Mesenchymal stem cell (in vitro differentiated cells and primary cell): ENCODE measurements around the gene DCLK1.

Experiments used
- DNase-seq: peaks from one replicate; pipeline ENCODE4 v3.0.0-alpha.2; 2013
- H2AFZ ChIP-seq: one replicate; pipeline ENCODE4 v1.6.1; 2013; ENCODE audit warnings: low read depth, mild to moderate bottlenecking, control low read depth, inconsistent platforms, low read length, moderate library complexity
- H2AK5ac ChIP-seq: 2 replicates; pipeline ENCODE4 v1.6.1; 2013; ENCODE audit warnings: low read length, moderate library complexity, mild to moderate bottlenecking, inconsistent platforms; ENCODE audit not compliant: severe bottlenecking
- H2BK120ac ChIP-seq: one replicate; pipeline ENCODE4 v1.6.1; 2013; ENCODE audit warnings: low read depth, mild to moderate bottlenecking, inconsistent platforms, low read length, moderate library complexity
- H2BK12ac ChIP-seq, 2 experiments: one replicate each; pipeline ENCODE4 v1.6.1; 2013; ENCODE audit warnings: inconsistent platforms in 2 of 2, low read length in 2 of 2, mild to moderate bottlenecking in 2 of 2, moderate library complexity in 2 of 2, control low read depth in 1 of 2
- H2BK15ac ChIP-seq: one replicate; pipeline ENCODE4 v1.6.1; 2013; ENCODE audit warnings: mild to moderate bottlenecking, low read depth, inconsistent platforms; ENCODE audit not compliant: poor library complexity, severe bottlenecking
- H2BK5ac ChIP-seq: 2 replicates; pipeline ENCODE4 v1.6.1; 2013; ENCODE audit warnings: low read depth, mild to moderate bottlenecking, low read length, control low read depth, inconsistent platforms; ENCODE audit not compliant: poor library complexity, severe bottlenecking
- H3K14ac ChIP-seq, 2 experiments: one replicate each; pipeline ENCODE4 v1.6.1; 2013; ENCODE audit warnings: inconsistent platforms in 2 of 2, low read length in 2 of 2, control low read depth in 1 of 2, mild to moderate bottlenecking in 1 of 2, moderate library complexity in 1 of 2
- H3K18ac ChIP-seq, 2 experiments: one replicate each; pipeline ENCODE4 v1.6.1; 2013; ENCODE audit warnings: inconsistent platforms in 2 of 2, low read length in 2 of 2, control low read depth in 1 of 2, low read depth in 1 of 2, mild to moderate bottlenecking in 1 of 2
- H3K23ac ChIP-seq, 2 experiments: one replicate each; pipeline ENCODE4 v1.6.1; 2013; ENCODE audit warnings: inconsistent platforms in 2 of 2, low read length in 2 of 2, mild to moderate bottlenecking in 2 of 2, moderate library complexity in 2 of 2, control low read depth in 1 of 2
- H3K27ac ChIP-seq: 2 replicates; pipeline ENCODE4 v1.5.1; 2013; ENCODE audit warnings: mild to moderate bottlenecking, moderate library complexity, low read length, control low read depth, inconsistent platforms; ENCODE audit not compliant: poor library complexity, severe bottlenecking
- H3K27me3 ChIP-seq, 2 experiments: 2 replicates each; pipeline versions ENCODE4 v1.6.1 to v1.7.0; 2013; ENCODE audit warnings: low read length in 2 of 2, mild to moderate bottlenecking in 2 of 2, moderate library complexity in 2 of 2, control low read depth in 1 of 2, inconsistent platforms in 1 of 2; ENCODE audit not compliant: control insufficient read depth in 1 of 2, insufficient read depth in 1 of 2
- H3K36me3 ChIP-seq, 2 experiments: 2 replicates each; pipeline versions ENCODE4 v1.6.1 to v1.7.0; 2013; ENCODE audit warnings: low read length in 2 of 2, control low read depth in 1 of 2, inconsistent platforms in 1 of 2, low read depth in 1 of 2, mild to moderate bottlenecking in 1 of 2; ENCODE audit not compliant: insufficient read depth in 2 of 2, control insufficient read depth in 1 of 2
- H3K4ac ChIP-seq, 2 experiments: one replicate each; pipeline ENCODE4 v1.6.1; 2013; ENCODE audit warnings: inconsistent platforms in 2 of 2, low read length in 2 of 2, mild to moderate bottlenecking in 2 of 2, moderate library complexity in 2 of 2, control low read depth in 1 of 2, low read depth in 1 of 2
- H3K4me1 ChIP-seq: 2 replicates; pipeline ENCODE4 v1.6.1; 2013; ENCODE audit warnings: low read depth, low read length, control low read depth; ENCODE audit not compliant: control insufficient read depth, insufficient read depth
- H3K4me2 ChIP-seq: 2 replicates; pipeline ENCODE4 v1.6.1; 2013; ENCODE audit warnings: low read length, mild to moderate bottlenecking, inconsistent platforms; ENCODE audit not compliant: poor library complexity, severe bottlenecking
- H3K4me3 ChIP-seq, 2 experiments: 2 replicates each; pipeline versions ENCODE4 v1.5.1 to v1.7.0; 2013; ENCODE audit warnings: low read length in 2 of 2, mild to moderate bottlenecking in 2 of 2, control low read depth in 1 of 2, low read depth in 1 of 2; ENCODE audit not compliant: insufficient read depth in 1 of 2
- H3K79me1 ChIP-seq: replicated peaks from 2 replicates; pipeline ENCODE4 v1.6.1; 2013; ENCODE audit warnings: mild to moderate bottlenecking, control low read depth, low read length, inconsistent platforms; ENCODE audit not compliant: poor library complexity, severe bottlenecking
- H3K9ac ChIP-seq: 2 replicates; pipeline ENCODE4 v1.7.0; 2013; ENCODE audit warnings: mild to moderate bottlenecking, low read length, moderate library complexity
- H3K9me3 ChIP-seq: 2 replicates; pipeline ENCODE4 v1.7.0; 2013; ENCODE audit warnings: mild to moderate bottlenecking, low read length; ENCODE audit not compliant: control insufficient read depth
- H4K8ac ChIP-seq: one replicate; pipeline ENCODE4 v1.6.1; 2013; ENCODE audit warnings: inconsistent platforms, mild to moderate bottlenecking, low read length, moderate library complexity
- H4K91ac ChIP-seq: one replicate; pipeline ENCODE4 v1.6.1; 2013; ENCODE audit warnings: mild to moderate bottlenecking, low read length, inconsistent platforms
- WGBS: methylation state at CpG from one replicate; pipeline ENCODE4 v1.1.7; 2013; ENCODE audit warnings: mixed read lengths; 5-methylcytosine and 5-hydroxymethylcytosine counted together

The DCLK1 gene

DNA sequence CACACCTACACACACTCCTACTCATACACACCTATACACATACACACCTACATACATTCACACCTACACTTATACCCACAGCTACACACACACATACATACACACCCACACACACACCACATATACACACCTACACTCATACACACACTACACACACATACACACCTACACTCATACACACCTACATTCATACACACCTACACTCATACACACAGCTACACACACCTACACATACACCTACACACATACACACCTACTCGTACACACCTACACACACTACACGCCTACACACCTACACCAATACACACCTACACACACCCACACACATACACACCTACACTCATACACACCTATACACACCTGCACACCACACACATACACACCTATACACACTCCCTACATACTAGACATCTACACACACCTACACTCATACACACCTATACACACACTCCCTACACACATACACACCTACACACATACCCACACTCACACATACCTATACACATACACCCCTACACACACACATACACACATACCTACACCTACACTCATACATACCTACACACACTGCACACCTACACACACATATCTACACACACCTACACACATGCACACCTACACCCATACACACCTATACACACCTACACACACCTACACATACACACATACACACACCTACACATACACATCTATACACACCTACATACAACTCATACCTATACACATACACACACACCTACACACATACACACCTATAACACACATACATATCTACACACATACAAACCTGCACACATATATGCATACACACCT, 369.5 kb downstream of the DCLK1 start:
- no peak overlapping the region for H2AFZ ChIP-seq
- H3K4me1 ChIP-seq = peaks cover 2% of the 10 kb centered on the region
- no peaks in the 10 kb centered on the region for H3K79me1 ChIP-seq
- 94% methylated on average over 2 of the region's 2 CpGs for WGBS
- H2BK120ac ChIP-seq = no peak overlapping the region
- H4K8ac ChIP-seq = no peak overlapping the region
- H3K9me3 ChIP-seq = no peaks in the 10 kb centered on the region
- H3K27me3 ChIP-seq = no peaks in the 10 kb centered on the region
- no peak overlapping the region for H4K91ac ChIP-seq
- H3K4ac ChIP-seq = no peak overlapping the region
- H3K4me2 ChIP-seq = no peak overlapping the region
- no peak overlapping the region for H3K27ac ChIP-seq
- H3K36me3 ChIP-seq = no peaks in the 10 kb centered on the region
- H2AK5ac ChIP-seq = no peak overlapping the region
- no peak for DNase-seq
- H3K14ac ChIP-seq = no peak overlapping the region
- H3K9ac ChIP-seq = no peak overlapping the region
- no peak overlapping the region for H3K4me3 ChIP-seq
- no peak overlapping the region for H2BK15ac ChIP-seq
- no peak overlapping the region for H3K18ac ChIP-seq
- H2BK5ac ChIP-seq = no peak overlapping the region
- H3K23ac ChIP-seq = no peak overlapping the region
- H2BK12ac ChIP-seq = no peak overlapping the region

DNA sequence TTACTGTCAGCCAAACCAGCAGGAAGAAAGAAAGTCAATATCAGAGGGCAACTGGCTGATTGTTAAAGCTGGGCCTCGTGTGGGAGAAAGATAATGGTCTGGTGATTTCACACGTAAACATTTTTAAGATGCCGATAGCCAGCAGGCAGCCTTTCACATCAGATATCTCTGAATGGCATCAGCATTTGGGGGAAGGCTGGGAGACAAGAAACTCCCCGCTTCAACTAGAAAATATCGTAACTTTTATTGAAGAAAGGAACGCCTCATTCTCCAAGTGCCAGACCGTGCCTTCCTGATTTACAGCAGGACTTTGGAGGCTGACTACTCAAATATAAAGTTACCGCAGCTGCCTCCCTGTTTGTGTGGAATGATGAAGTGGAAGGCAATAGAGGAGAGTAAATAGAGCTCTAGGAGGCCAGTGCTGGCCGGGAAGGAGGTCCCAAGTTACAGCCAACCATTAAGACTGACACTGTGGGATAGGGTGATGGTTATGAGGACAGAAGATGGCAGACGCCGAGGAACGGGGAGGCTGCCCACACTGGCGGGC, 370.4 kb downstream of the DCLK1 start:
- H4K8ac ChIP-seq = no peak overlapping the region
- no peak overlapping the region for H3K23ac ChIP-seq
- no peak overlapping the region for H3K27ac ChIP-seq
- H2AK5ac ChIP-seq = no peak overlapping the region
- no peak overlapping the region for H3K4me3 ChIP-seq
- no peaks in the 10 kb centered on the region for H3K36me3 ChIP-seq
- H2BK5ac ChIP-seq = no peak overlapping the region
- H4K91ac ChIP-seq = no peak overlapping the region
- H3K4me1 ChIP-seq = peaks cover 2% of the 10 kb centered on the region
- H3K18ac ChIP-seq = no peak overlapping the region
- no peak overlapping the region for H2BK120ac ChIP-seq
- H3K4me2 ChIP-seq = no peak overlapping the region
- H3K79me1 ChIP-seq = no peaks in the 10 kb centered on the region
- H2BK12ac ChIP-seq = no peak overlapping the region
- no peak overlapping the region for H3K14ac ChIP-seq
- 75% methylated on average over 12 of the region's 13 CpGs for WGBS
- H2AFZ ChIP-seq = no peak overlapping the region
- no peak overlapping the region for H3K9ac ChIP-seq
- no peak overlapping the region for H3K4ac ChIP-seq
- H3K27me3 ChIP-seq = no peaks in the 10 kb centered on the region
- DNase-seq = no peak
- H3K9me3 ChIP-seq = no peaks in the 10 kb centered on the region
- H2BK15ac ChIP-seq = no peak overlapping the region

DNA sequence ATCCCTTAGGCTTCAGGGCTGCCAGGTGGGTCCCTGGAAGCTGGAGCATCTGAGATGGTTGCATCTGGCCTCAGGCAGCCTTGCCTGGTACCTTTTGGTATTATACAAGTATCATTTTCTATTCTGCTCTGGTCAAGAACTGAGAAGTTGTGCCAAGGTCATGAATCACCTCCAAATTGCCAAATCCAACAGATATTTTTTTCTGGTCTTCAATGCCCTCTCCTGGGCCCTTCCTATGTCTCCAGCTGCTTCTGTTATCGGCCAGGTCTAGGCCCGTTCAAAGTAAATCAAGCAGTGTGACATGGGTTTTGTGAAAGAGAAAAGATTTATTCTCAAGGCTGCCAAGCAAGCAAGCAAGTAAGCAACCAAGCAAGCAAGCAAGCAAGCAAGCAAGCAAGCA, 383.6 kb downstream of the DCLK1 start:
- DNase-seq = no peak
- no peak overlapping the region for H3K18ac ChIP-seq
- H2BK15ac ChIP-seq = no peak overlapping the region
- H3K9me3 ChIP-seq = peaks cover 7% of the 10 kb centered on the region
- no peaks in the 10 kb centered on the region for H3K79me1 ChIP-seq
- H2BK5ac ChIP-seq = no peak overlapping the region
- H2BK12ac ChIP-seq = no peak overlapping the region
- peaks cover 1% of the 10 kb centered on the region for H3K4me1 ChIP-seq
- no peak overlapping the region for H4K91ac ChIP-seq
- H3K27ac ChIP-seq = no peak overlapping the region
- no peak overlapping the region for H2AK5ac ChIP-seq
- H3K23ac ChIP-seq = no peak overlapping the region
- H3K4me3 ChIP-seq = no peak overlapping the region
- no peak overlapping the region for H2BK120ac ChIP-seq
- H3K14ac ChIP-seq = no peak overlapping the region
- H4K8ac ChIP-seq = no peak overlapping the region
- no peak overlapping the region for H3K9ac ChIP-seq
- H2AFZ ChIP-seq = no peak overlapping the region
- H3K36me3 ChIP-seq = no peaks in the 10 kb centered on the region
- 63% methylated on average over 2 of the region's 2 CpGs for WGBS
- no peak overlapping the region for H3K4me2 ChIP-seq
- no peak overlapping the region for H3K4ac ChIP-seq
- no peaks in the 10 kb centered on the region for H3K27me3 ChIP-seq

DNA sequence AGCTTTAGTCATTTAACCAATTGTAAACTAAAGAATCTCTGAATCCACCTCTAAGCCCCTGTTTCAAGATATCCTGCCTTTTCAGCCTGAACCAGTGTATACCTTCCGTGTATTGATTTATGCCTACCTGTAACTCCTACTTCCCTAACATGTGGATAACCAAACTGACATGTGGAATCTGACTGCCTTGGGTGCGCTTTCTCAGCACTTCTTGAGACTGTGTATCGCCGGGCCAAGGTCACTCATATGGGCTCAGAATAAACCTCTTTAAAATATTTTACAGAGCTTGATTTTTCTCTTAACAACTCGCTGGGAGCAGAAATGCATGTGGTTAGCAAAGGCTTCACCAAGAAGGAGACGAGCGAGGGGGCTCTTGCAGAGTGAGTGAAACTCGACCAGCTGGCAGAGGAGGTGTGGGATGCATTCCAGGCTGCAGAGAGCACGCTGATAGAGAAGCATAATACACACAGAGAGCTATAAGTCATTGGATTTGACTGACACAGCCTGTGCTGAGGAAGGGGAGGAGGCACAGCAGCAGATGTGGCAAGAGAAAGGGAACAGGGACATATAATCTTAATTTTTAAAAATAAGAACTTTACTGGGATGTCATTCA, 386.5 kb downstream of the DCLK1 start:
- Histone ChIP-seq H4K8ac (no peak overlapping the region), H2BK12ac (no peak overlapping the region), H3K27ac (no peak overlapping the region), H3K4me1 (peaks cover 1% of the 10 kb centered on the region), H3K14ac (no peak overlapping the region), H3K4me2 (no peak overlapping the region), H3K4me3 (no peak overlapping the region), H3K23ac (no peak overlapping the region), H2AFZ (no peak overlapping the region), H3K79me1 (no peaks in the 10 kb centered on the region), H3K18ac (no peak overlapping the region), H3K36me3 (no peaks in the 10 kb centered on the region), H3K9ac (no peak overlapping the region), H4K91ac (no peak overlapping the region), H3K9me3 (peaks cover under 1% of the 10 kb centered on the region), H3K4ac (no peak overlapping the region), H2AK5ac (no peak overlapping the region), H3K27me3 (no peaks in the 10 kb centered on the region), H2BK15ac (no peak overlapping the region), H2BK120ac (no peak overlapping the region), H2BK5ac (no peak overlapping the region)
- WGBS = 67% methylated on average over 9 of the region's 9 CpGs
- no peak for DNase-seq
